Panc1 (cell line): ENCODE results near the gene EFNA2. TPM values are rescaled to one million over a fixed set of nuclear protein-coding genes. Genes with fewer than 3 reads are reported as not detected.

Experiments
- ATAC-seq: fragments of 200-7000 bp; cut with Tn5 transposase; 2 replicates; pipeline ENCODE4 v1.9.1; 2020; ENCODE audit warnings: mild to moderate bottlenecking, moderate library complexity
- Bru-seq: library from RNA; stranded (reverse); fragments of 400-500 nt; gene quantifications from one replicate; lab custom pipeline; 2021; lab: Mats Ljungman, UMichigan
- BruChase-seq, 2 experiments: library from RNA; stranded (reverse); fragments of 400-500 nt; gene quantifications; one replicate each; lab custom pipeline; 2021; lab: Mats Ljungman, UMichigan
- BruUV-seq: library from RNA; stranded (reverse); fragments of 400-500 nt; replicated peaks from 2 replicates; lab custom pipeline; 2021; lab: Mats Ljungman, UMichigan
- CTCF ChIA-PET: fragments of 300-600 bp; sonication (Branson Sonifier 250); formaldehyde crosslinking; loops from one replicate; lab custom pipeline; 2022; ENCODE audit warnings: antibody characterized with exemption; lab: Charles Lee
- POLR2A ChIA-PET: fragments of 300-600 bp; sonication (Branson Sonifier 250); formaldehyde crosslinking; loops from one replicate; lab custom pipeline; 2022; ENCODE audit warnings: antibody characterized with exemption; lab: Charles Lee
- DNase-seq: peaks from one replicate; pipeline ENCODE4 v3.0.0-alpha.2; 2010; ENCODE audit warnings: low read depth, low spot score
- H3K27ac ChIP-seq: 2 replicates; pipeline ENCODE4 v1.5.1; 2011; ENCODE audit warnings: mild to moderate bottlenecking, low read length, inconsistent platforms
- H3K27me3 ChIP-seq: fragments of 200-500 bp; sonication (Bioruptor generic); 2 replicates; pipeline ENCODE4 v1.6.0; 2014; ENCODE audit warnings: low read length, inconsistent platforms; ENCODE audit not compliant: control insufficient read depth, insufficient read depth
- H3K36me3 ChIP-seq: fragments of 200-500 bp; sonication (Bioruptor generic); 2 replicates; pipeline ENCODE4 v1.5.1; 2014; ENCODE audit warnings: inconsistent platforms, mild to moderate bottlenecking, low read length, moderate library complexity; ENCODE audit not compliant: control insufficient read depth, insufficient read depth
- H3K4me1 ChIP-seq: 2 replicates; pipeline ENCODE4 v1.5.1; 2011; ENCODE audit warnings: inconsistent platforms, mild to moderate bottlenecking, low read length, moderate library complexity; ENCODE audit not compliant: control insufficient read depth, insufficient read depth
- H3K4me3 ChIP-seq, 2 experiments: 2 replicates each; pipeline ENCODE4 v1.5.1; 2011 to 2012; ENCODE audit warnings: low read depth in 2 of 2, low read length in 2 of 2, mild to moderate bottlenecking in 2 of 2, inconsistent platforms in 1 of 2, moderate library complexity in 1 of 2
- H3K9me3 ChIP-seq: fragments of 200-500 bp; sonication (Bioruptor generic); 2 replicates; pipeline ENCODE4 v1.5.1; 2014; ENCODE audit warnings: low read depth, mild to moderate bottlenecking, inconsistent platforms, low read length, moderate library complexity; ENCODE audit not compliant: control insufficient read depth, insufficient read depth
- POLR2AphosphoS5 ChIP-seq: IDR thresholded peaks from 2 replicates; pipeline ENCODE4 v1.6.1; 2012; ENCODE audit warnings: mild to moderate bottlenecking, low read depth, low read length, moderate library complexity
- SIN3A ChIP-seq: IDR thresholded peaks from 2 replicates; pipeline ENCODE4 v1.6.1; 2012; ENCODE audit warnings: low read depth, mild to moderate bottlenecking, low read length, moderate library complexity, borderline replicate concordance; ENCODE audit not compliant: insufficient read depth
- TCF7L2 ChIP-seq: IDR thresholded peaks from 2 replicates; pipeline ENCODE4 v1.6.1; 2011; ENCODE audit warnings: mild to moderate bottlenecking, low read depth, low read length, inconsistent platforms
- in situ Hi-C: cut with HindIII; loops from 2 replicates; pipeline ENCODE4 v1.10.0; 2016; ENCODE audit warnings: low sequenced_read_pairs, low pct_unique_long_range_greater_than_20kb
- intact Hi-C: fragments of 100-400 bp; cut with micrococcal nuclease; formaldehyde crosslinking; loops from one replicate; pipeline ENCODE4 v1.10.0; 2022; ENCODE audit not compliant: unreplicated experiment
- long read RNA-seq: library from polyadenylated mRNA; unstranded; transcript quantifications from one replicate; pipeline ENCODE4 v2.0.0, GENCODE V29; 2021; ENCODE audit not compliant: unreplicated experiment
- polyA plus RNA-seq: library from polyadenylated mRNA; unstranded; fragments of >200 nt; gene quantifications from one replicate; pipeline ENCODE4 v1.2.1, GENCODE V29; 2012; ENCODE audit warnings: missing spikeins; ENCODE audit not compliant: insufficient read length
- total RNA-seq: library from RNA; stranded (reverse); gene quantifications from one replicate; pipeline ENCODE4 v1.2.1, GENCODE V29; 2021; ENCODE audit not compliant: unreplicated experiment
- TF ChIP-seq, protein P1 (sequence below): fragments of 450-650 bp; IDR thresholded peaks from 2 replicates; pipeline ENCODE4 v1.5.1; 2017; ENCODE audit warnings: mild to moderate bottlenecking
- TF ChIP-seq, protein P2 (sequence below), 2 experiments: IDR thresholded peaks; 2 replicates each; pipeline ENCODE4 v1.6.1; 2011 to 2012; ENCODE audit warnings: low read depth in 2 of 2, control low read depth in 1 of 2, low read length in 1 of 2, mild to moderate bottlenecking in 1 of 2, moderate library complexity in 1 of 2; ENCODE audit not compliant: insufficient read depth in 1 of 2

The EFNA2 gene
- total RNA-seq (7.8 TPM), Bru-seq, nascent RNA (percentile 35 among the genes with signal in this experiment), BruChase-seq, experiment 1, labeled RNA remaining after a 2-hour chase (percentile 39 among the genes with signal in this experiment), BruChase-seq, experiment 2, labeled RNA remaining after a 6-hour chase (percentile 35 among the genes with signal in this experiment)
- 5.9 TPM for polyA plus RNA-seq
- long read RNA-seq, partial matches to known transcripts: 2 of 4 reads
- long read RNA-seq, other reads (novel, unspliced or antisense): 2 of 4 reads

GRCh38 chr19:1285737-1286360 is at the start of gene EFNA2:
Gene EFNA2, plus strand, starts transcription at chr19:1285873. Its CDS starts 296 bp downstream, at chr19:1286169.
- peak within 1 kb of the TSS; percentile 42 to 46 for H3K4me3 ChIP-seq
- POLR2A ChIA-PET: no interaction called here
- BruUV-seq: no TSS peak
- H3K27me3 ChIP-seq: no peaks in the 10 kb centered on the region
- peak within 1 kb of the TSS; percentile 51; the same call in 1 of the 2 replicates for H3K27ac ChIP-seq
- H3K36me3 ChIP-seq: no peaks in the 10 kb centered on the region
- no peak; the same call in 1 of the 2 replicates for ATAC-seq
- H3K9me3 ChIP-seq: no peaks in the 10 kb centered on the region
- DNase-seq: no peak
- CTCF ChIA-PET: no interaction called here
- intact Hi-C loops (no loop called here), in situ Hi-C loops (no loop called here)
- TF ChIP-seq, protein P1, sequence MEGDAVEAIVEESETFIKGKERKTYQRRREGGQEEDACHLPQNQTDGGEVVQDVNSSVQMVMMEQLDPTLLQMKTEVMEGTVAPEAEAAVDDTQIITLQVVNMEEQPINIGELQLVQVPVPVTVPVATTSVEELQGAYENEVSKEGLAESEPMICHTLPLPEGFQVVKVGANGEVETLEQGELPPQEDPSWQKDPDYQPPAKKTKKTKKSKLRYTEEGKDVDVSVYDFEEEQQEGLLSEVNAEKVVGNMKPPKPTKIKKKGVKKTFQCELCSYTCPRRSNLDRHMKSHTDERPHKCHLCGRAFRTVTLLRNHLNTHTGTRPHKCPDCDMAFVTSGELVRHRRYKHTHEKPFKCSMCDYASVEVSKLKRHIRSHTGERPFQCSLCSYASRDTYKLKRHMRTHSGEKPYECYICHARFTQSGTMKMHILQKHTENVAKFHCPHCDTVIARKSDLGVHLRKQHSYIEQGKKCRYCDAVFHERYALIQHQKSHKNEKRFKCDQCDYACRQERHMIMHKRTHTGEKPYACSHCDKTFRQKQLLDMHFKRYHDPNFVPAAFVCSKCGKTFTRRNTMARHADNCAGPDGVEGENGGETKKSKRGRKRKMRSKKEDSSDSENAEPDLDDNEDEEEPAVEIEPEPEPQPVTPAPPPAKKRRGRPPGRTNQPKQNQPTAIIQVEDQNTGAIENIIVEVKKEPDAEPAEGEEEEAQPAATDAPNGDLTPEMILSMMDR: peak; percentile 60; the same call in 1 of the 2 replicates
- TF ChIP-seq SIN3A: no peak
- peaks cover 9% of the 10 kb centered on the region for H3K4me1 ChIP-seq

GRCh38 chr19:1236576-1236975 is 49.1 kb upstream of the EFNA2 start:
- intact Hi-C loops: no loop called here
- CTCF ChIA-PET: no interaction called here
- POLR2A ChIA-PET: no interaction called here
- in situ Hi-C loops: no loop called here
- BruUV-seq: no TSS peak
- Histone ChIP-seq H3K9me3 (no peaks in the 10 kb centered on the region), H3K27ac (peak overlapping the region; percentile 54; the same call in 1 of the 2 replicates), H3K27me3 (no peaks in the 10 kb centered on the region), H3K36me3 (no peaks in the 10 kb centered on the region), H3K4me3 (peak overlapping the region; percentile 63 to 66), H3K4me1 (peaks cover 33% of the 10 kb centered on the region)
- TF ChIP-seq, protein P1: no peak
- no peak for TF ChIP-seq POLR2AphosphoS5
- TF ChIP-seq, protein P2, sequence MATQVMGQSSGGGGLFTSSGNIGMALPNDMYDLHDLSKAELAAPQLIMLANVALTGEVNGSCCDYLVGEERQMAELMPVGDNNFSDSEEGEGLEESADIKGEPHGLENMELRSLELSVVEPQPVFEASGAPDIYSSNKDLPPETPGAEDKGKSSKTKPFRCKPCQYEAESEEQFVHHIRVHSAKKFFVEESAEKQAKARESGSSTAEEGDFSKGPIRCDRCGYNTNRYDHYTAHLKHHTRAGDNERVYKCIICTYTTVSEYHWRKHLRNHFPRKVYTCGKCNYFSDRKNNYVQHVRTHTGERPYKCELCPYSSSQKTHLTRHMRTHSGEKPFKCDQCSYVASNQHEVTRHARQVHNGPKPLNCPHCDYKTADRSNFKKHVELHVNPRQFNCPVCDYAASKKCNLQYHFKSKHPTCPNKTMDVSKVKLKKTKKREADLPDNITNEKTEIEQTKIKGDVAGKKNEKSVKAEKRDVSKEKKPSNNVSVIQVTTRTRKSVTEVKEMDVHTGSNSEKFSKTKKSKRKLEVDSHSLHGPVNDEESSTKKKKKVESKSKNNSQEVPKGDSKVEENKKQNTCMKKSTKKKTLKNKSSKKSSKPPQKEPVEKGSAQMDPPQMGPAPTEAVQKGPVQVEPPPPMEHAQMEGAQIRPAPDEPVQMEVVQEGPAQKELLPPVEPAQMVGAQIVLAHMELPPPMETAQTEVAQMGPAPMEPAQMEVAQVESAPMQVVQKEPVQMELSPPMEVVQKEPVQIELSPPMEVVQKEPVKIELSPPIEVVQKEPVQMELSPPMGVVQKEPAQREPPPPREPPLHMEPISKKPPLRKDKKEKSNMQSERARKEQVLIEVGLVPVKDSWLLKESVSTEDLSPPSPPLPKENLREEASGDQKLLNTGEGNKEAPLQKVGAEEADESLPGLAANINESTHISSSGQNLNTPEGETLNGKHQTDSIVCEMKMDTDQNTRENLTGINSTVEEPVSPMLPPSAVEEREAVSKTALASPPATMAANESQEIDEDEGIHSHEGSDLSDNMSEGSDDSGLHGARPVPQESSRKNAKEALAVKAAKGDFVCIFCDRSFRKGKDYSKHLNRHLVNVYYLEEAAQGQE (IDR thresholded peaks at IDR 0.05; ENCODE audit: insufficient read depth in 1 of 2, low read depth in 2 of 2, low read length in 1 of 2): no peak
- no peak for TF ChIP-seq SIN3A
- TF ChIP-seq TCF7L2: no peak
- DNase-seq: no peak
- ATAC-seq: no peak
